Liver (tissue), 9 donors: Measurements from ENCODE around the gene SLIT1. TPM values are rescaled to one million over a fixed set of nuclear protein-coding genes. Genes with fewer than 3 reads are reported as not detected.

Experiments used
- DNase-seq: peaks from one replicate; pipeline ENCODE4 v3.0.0-alpha.2; 2017; ENCODE audit warnings: low spot score
- H3K27ac ChIP-seq, 2 donors: one replicate each; pipeline ENCODE4 v1.7.0; 2013; ENCODE audit warnings: inconsistent platforms in 2 of 2, low read length in 2 of 2, control low read depth in 1 of 2, low read depth in 1 of 2, mild to moderate bottlenecking in 1 of 2
- H3K27me3 ChIP-seq, 4 donors: one replicate each; pipeline versions ENCODE4 v1.6.1 to v1.7.0; 2013; ENCODE audit warnings: low read length in 3 of 4, inconsistent platforms in 1 of 4, mild to moderate bottlenecking in 1 of 4, moderate library complexity in 1 of 4; ENCODE audit not compliant: control insufficient read depth in 4 of 4, insufficient read depth in 4 of 4
- H3K36me3 ChIP-seq, 4 donors: one replicate each; pipeline versions ENCODE4 v1.6.1 to v1.7.0; 2013; ENCODE audit warnings: low read length in 3 of 4, mild to moderate bottlenecking in 3 of 4, low read depth in 1 of 4, moderate library complexity in 1 of 4; ENCODE audit not compliant: control insufficient read depth in 4 of 4, insufficient read depth in 3 of 4
- H3K4me1 ChIP-seq, 4 donors: one replicate each; pipeline versions ENCODE4 v1.6.1 to v1.7.0; 2013; ENCODE audit warnings: low read length in 3 of 4, mild to moderate bottlenecking in 3 of 4, moderate library complexity in 1 of 4; ENCODE audit not compliant: control insufficient read depth in 4 of 4, insufficient read depth in 4 of 4
- H3K4me3 ChIP-seq, 3 donors: one replicate each; pipeline versions ENCODE4 v1.6.1 to v1.7.0; 2013; ENCODE audit warnings: low read length in 3 of 3, control low read depth in 1 of 3, low read depth in 1 of 3, mild to moderate bottlenecking in 1 of 3
- H3K9ac ChIP-seq, 2 donors: one replicate each; pipeline ENCODE4 v1.7.0; 2013; ENCODE audit warnings: low read length in 2 of 2, mild to moderate bottlenecking in 2 of 2, moderate library complexity in 2 of 2, control low read depth in 1 of 2, low read depth in 1 of 2
- H3K9me3 ChIP-seq, 4 donors: one replicate each; pipeline versions ENCODE4 v1.6.1 to v1.7.0; 2013; ENCODE audit warnings: low read length in 3 of 4; ENCODE audit not compliant: control insufficient read depth in 4 of 4
- CTCF ChIP-seq: fragments of 150-350 bp; IDR thresholded peaks from 2 replicates; pipeline ENCODE4 v1.5.1; 2017; ENCODE audit warnings: improper control_type of control experiment, low read depth, low read length; ENCODE audit not compliant: missing input control
- EGR1 ChIP-seq, 2 donors: IDR thresholded peaks; 2 replicates each; pipeline ENCODE4 v1.6.1; 2016 to 2018; ENCODE audit warnings: antibody characterized with exemption in 2 of 2, low read depth in 2 of 2
- FOXA1 ChIP-seq: IDR thresholded peaks from 2 replicates; pipeline ENCODE4 v1.6.1; 2016; ENCODE audit warnings: antibody characterized with exemption
- FOXA2 ChIP-seq: IDR thresholded peaks from 2 replicates; pipeline ENCODE4 v1.6.1; 2016; ENCODE audit warnings: antibody characterized with exemption
- HNF4A ChIP-seq, 2 donors: conservative IDR thresholded peaks; 2 replicates each; pipeline ENCODE4 v1.6.1; 2016; ENCODE audit warnings: antibody characterized with exemption in 2 of 2, mild to moderate bottlenecking in 2 of 2
- HNF4G ChIP-seq: IDR thresholded peaks from 2 replicates; pipeline ENCODE4 v1.6.1; 2016; ENCODE audit warnings: antibody characterized with exemption
- MAX ChIP-seq: IDR thresholded peaks from 2 replicates; pipeline ENCODE4 v1.6.1; 2016; ENCODE audit warnings: antibody characterized with exemption
- NR2F2 ChIP-seq: IDR thresholded peaks from 2 replicates; pipeline ENCODE4 v1.6.1; 2016; ENCODE audit warnings: antibody characterized with exemption
- RXRA ChIP-seq, 2 donors: IDR thresholded peaks; 2 replicates each; pipeline ENCODE4 v1.6.1; 2017 to 2018; ENCODE audit warnings: antibody characterized with exemption in 2 of 2, mild to moderate bottlenecking in 1 of 2
- SP1 ChIP-seq: IDR thresholded peaks from 2 replicates; pipeline ENCODE4 v1.6.1; 2018; ENCODE audit warnings: antibody characterized with exemption, mild to moderate bottlenecking
- TAF1 ChIP-seq: conservative IDR thresholded peaks from 2 replicates; pipeline ENCODE4 v1.6.1; 2016; ENCODE audit warnings: antibody characterized with exemption, mild to moderate bottlenecking
- YY1 ChIP-seq: IDR thresholded peaks from 2 replicates; pipeline ENCODE4 v1.6.1; 2016; ENCODE audit warnings: antibody characterized with exemption, mild to moderate bottlenecking
- WGBS: extraction: QIAGEN DNeasy Blood & Tissue Kit; methylation state at CpG from one replicate; pipeline ENCODE4 v1.1.7; 2013; 5-methylcytosine and 5-hydroxymethylcytosine counted together
- polyA plus RNA-seq, 2 donors: library from polyadenylated mRNA; stranded (reverse) in 1 of 2; unstranded in 1 of 2; fragments of 200-250 nt in 1 of 2; fragments of >200 nt in 1 of 2; fragmentation: Nextera tagmentation in 1 of 2; extraction: Ambion mirVana in 1 of 2; gene quantifications; one replicate each; pipeline versions ENCODE4 v1.2.1 to v1.2.3, GENCODE V29; 2013 to 2015
- total RNA-seq, 2 donors: library from RNA; depleted of rRNA; stranded (reverse); fragments of >200 nt; gene quantifications; one replicate each; pipeline ENCODE4 v1.2.3, GENCODE V29; 2014
- TF ChIP-seq, protein P1 (sequence below): IDR thresholded peaks from 2 replicates; pipeline ENCODE4 v1.6.1; 2016; ENCODE audit warnings: antibody characterized with exemption
- TF ChIP-seq, protein P2 (sequence below): IDR thresholded peaks from 2 replicates; pipeline ENCODE4 v1.6.1; 2016; ENCODE audit warnings: antibody characterized with exemption
- donor health status: healthy.
- donor health status: healthy.
- donor health status: healthy.
- donor health status: healthy.
- donor health status: healthy.

Gene SLIT1
- total and polyA plus RNA-seq, 4 donors = under 0.01 to 0.14 (median 0.06) TPM

- no peak for TF ChIP-seq MAX
- no peak for TF ChIP-seq TAF1
- no peak for TF ChIP-seq SP1
- TF ChIP-seq, protein P1, sequence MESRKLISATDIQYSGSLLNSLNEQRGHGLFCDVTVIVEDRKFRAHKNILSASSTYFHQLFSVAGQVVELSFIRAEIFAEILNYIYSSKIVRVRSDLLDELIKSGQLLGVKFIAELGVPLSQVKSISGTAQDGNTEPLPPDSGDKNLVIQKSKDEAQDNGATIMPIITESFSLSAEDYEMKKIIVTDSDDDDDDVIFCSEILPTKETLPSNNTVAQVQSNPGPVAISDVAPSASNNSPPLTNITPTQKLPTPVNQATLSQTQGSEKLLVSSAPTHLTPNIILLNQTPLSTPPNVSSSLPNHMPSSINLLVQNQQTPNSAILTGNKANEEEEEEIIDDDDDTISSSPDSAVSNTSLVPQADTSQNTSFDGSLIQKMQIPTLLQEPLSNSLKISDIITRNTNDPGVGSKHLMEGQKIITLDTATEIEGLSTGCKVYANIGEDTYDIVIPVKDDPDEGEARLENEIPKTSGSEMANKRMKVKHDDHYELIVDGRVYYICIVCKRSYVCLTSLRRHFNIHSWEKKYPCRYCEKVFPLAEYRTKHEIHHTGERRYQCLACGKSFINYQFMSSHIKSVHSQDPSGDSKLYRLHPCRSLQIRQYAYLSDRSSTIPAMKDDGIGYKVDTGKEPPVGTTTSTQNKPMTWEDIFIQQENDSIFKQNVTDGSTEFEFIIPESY = no peak
- TF ChIP-seq HNF4G = no peak
- TF ChIP-seq EGR1 (IDR thresholded peaks at IDR 0.05; ENCODE audit: low read depth in 2 of 2) = no peak
- TF ChIP-seq YY1 = no peak
- TF ChIP-seq RXRA (IDR thresholded peaks at IDR 0.05) = no peak
- TF ChIP-seq FOXA1 = no peak
- TF ChIP-seq, protein P2, sequence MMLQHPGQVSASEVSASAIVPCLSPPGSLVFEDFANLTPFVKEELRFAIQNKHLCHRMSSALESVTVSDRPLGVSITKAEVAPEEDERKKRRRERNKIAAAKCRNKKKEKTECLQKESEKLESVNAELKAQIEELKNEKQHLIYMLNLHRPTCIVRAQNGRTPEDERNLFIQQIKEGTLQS = no peak
- TF ChIP-seq FOXA2 = no peak
- no peak for TF ChIP-seq NR2F2
- Histone ChIP-seq H3K4me1 (no peaks in the 10 kb centered on the region), H3K36me3 (no peaks in the 10 kb centered on the region), H3K9ac (no peak overlapping the region), H3K9me3 (no peaks in the 10 kb centered on the region), H3K27ac (no peak overlapping the region), H3K27me3 (peaks cover 0 to 7% (median 0%) of the 10 kb centered on the region in 4 donors), H3K4me3 (no peak overlapping the region)
- DNase-seq = no peak
- WGBS = 70% methylated on average over 5 of the region's 5 CpGs
These were observed 7.7 kb downstream of the SLIT1 start for GRCh38 chr10:97178074-97178473.

- Histone ChIP-seq H3K4me3 (no peak overlapping the region), H3K9me3 (no peaks in the 10 kb centered on the region), H3K27me3 (peaks cover 0 to 7% (median 0%) of the 10 kb centered on the region in 4 donors), H3K4me1 (no peaks in the 10 kb centered on the region), H3K9ac (no peak overlapping the region), H3K36me3 (no peaks in the 10 kb centered on the region), H3K27ac (no peak overlapping the region)
- DNase-seq = no peak
- 77% methylated on average over 5 of the region's 5 CpGs for WGBS
- TF ChIP-seq, protein P1 = no peak
- no peak for TF ChIP-seq CTCF
- TF ChIP-seq, protein P2 = no peak
- TF ChIP-seq TAF1 = no peak
- TF ChIP-seq HNF4A (conservative IDR thresholded peaks at IDR 0.05) = no peak
- no peak for TF ChIP-seq RXRA (IDR thresholded peaks at IDR 0.05)
These were observed 9.5 kb downstream of the SLIT1 start for GRCh38 chr10:97176226-97176625.
